Vagina (tissue), 2 donors: Measurements from ENCODE around the gene SEMA5B. TPM values are rescaled to one million over a fixed set of nuclear protein-coding genes. Genes with fewer than 3 reads are reported as not detected.

Experiments
- DNase-seq, 2 donors: peaks; one replicate each; pipeline ENCODE4 v3.0.0-alpha.2; 2017; ENCODE audit errors: extremely low spot score in 2 of 2
- H3K27ac ChIP-seq: fragments of 200-600 bp; sonication (generic); one replicate; pipeline ENCODE4 v1.5.1; 2019
- H3K27me3 ChIP-seq: fragments of 200-600 bp; sonication (generic); one replicate; pipeline ENCODE4 v1.5.1; 2019
- H3K36me3 ChIP-seq, 2 donors: fragments of 200-600 bp; sonication (generic); one replicate each; pipeline ENCODE4 v1.5.1; 2017 to 2019
- H3K4me1 ChIP-seq: fragments of 200-600 bp; sonication (generic); one replicate; pipeline ENCODE4 v1.5.1; 2019
- H3K4me3 ChIP-seq, 2 donors: fragments of 200-600 bp; sonication (generic); 1 replicate in 1 of 2; 2 replicates in 1 of 2; pipeline ENCODE4 v1.5.1; 2016 to 2019
- H3K9me3 ChIP-seq: fragments of 200-600 bp; sonication (generic); one replicate; pipeline ENCODE4 v1.5.1; 2019
- CTCF ChIP-seq, 3 experiments: fragments of 450-650 bp in 2 of 3; fragments of 200-600 bp in 1 of 3; sonication (generic) in 1 of 3; IDR thresholded peaks; one replicate each; pipeline ENCODE4 v1.5.1; 2017 to 2019; ENCODE audit warnings: antibody characterized with exemption in 3 of 3, mild to moderate bottlenecking in 2 of 3, moderate library complexity in 2 of 3
- POLR2A ChIP-seq, 2 donors: fragments of 450-650 bp; IDR thresholded peaks; one replicate each; pipeline ENCODE4 v1.6.1; 2017; ENCODE audit warnings: antibody characterized with exemption in 2 of 2, mild to moderate bottlenecking in 2 of 2, moderate library complexity in 2 of 2
- POLR2AphosphoS5 ChIP-seq, 2 donors: sonication (generic); formaldehyde crosslinking; IDR thresholded peaks; one replicate each; pipeline ENCODE4 v1.9.0; 2017; ENCODE audit warnings: antibody characterized with exemption in 2 of 2, mild to moderate bottlenecking in 2 of 2, low read depth in 1 of 2; ENCODE audit not compliant: insufficient read depth in 1 of 2
- intact Hi-C: fragments of 100-400 bp; cut with DNase I; formaldehyde crosslinking; loops from one replicate; pipeline ENCODE4 v1.15.1; 2023
- total RNA-seq: library from RNA; depleted of rRNA; stranded (reverse); fragments of >200 nt; gene quantifications from one replicate; pipeline ENCODE4 v1.2.3, GENCODE V29; 2016

The SEMA5B gene
- total RNA-seq, 1 donor from 2014 or later = 0.25 TPM

- Histone ChIP-seq H3K27ac (no peak overlapping the region), H3K4me3 (no peak overlapping the region), H3K36me3 (no peaks in the 10 kb centered on the region), H3K9me3 (no peaks in the 10 kb centered on the region), H3K4me1 (no peaks in the 10 kb centered on the region), H3K27me3 (no peaks in the 10 kb centered on the region)
- intact Hi-C loops = no loop called here
- DNase-seq = no peak
- TF ChIP-seq CTCF (IDR thresholded peaks at IDR 0.05) (no peak), POLR2A (IDR thresholded peaks at IDR 0.05) (no peak), POLR2AphosphoS5 (IDR thresholded peaks at IDR 0.05; ENCODE audit: insufficient read depth in 1 of 2, low read depth in 1 of 2) (no peak)
Measured at GRCh38 chr3:122984007-122984406, 43.6 kb downstream of the SEMA5B start.

- Histone ChIP-seq H3K9me3 (no peaks in the 10 kb centered on the region), H3K27me3 (no peaks in the 10 kb centered on the region), H3K4me1 (peaks cover 8% of the 10 kb centered on the region), H3K4me3 (no peak overlapping the region), H3K27ac (no peak overlapping the region), H3K36me3 (no peaks in the 10 kb centered on the region)
- no peak for DNase-seq
- intact Hi-C loops = no loop called here
- TF ChIP-seq POLR2AphosphoS5 (IDR thresholded peaks at IDR 0.05; ENCODE audit: insufficient read depth in 1 of 2, low read depth in 1 of 2) = no peak
- no peak for TF ChIP-seq CTCF (IDR thresholded peaks at IDR 0.05)
- TF ChIP-seq POLR2A (IDR thresholded peaks at IDR 0.05) = no peak
Measured at GRCh38 chr3:122982216-122983185, 45.1 kb downstream of the SEMA5B start.

GRCh38 chr3:122979211-122979610 lies 48.4 kb downstream of the SEMA5B start:
- Histone ChIP-seq H3K4me1 (peaks cover 26% of the 10 kb centered on the region), H3K27ac (no peak overlapping the region), H3K27me3 (no peaks in the 10 kb centered on the region), H3K4me3 (no peak overlapping the region), H3K9me3 (no peaks in the 10 kb centered on the region), H3K36me3 (no peaks in the 10 kb centered on the region)
- intact Hi-C loops = no loop called here
- TF ChIP-seq POLR2A (IDR thresholded peaks at IDR 0.05) = no peak
- TF ChIP-seq CTCF (IDR thresholded peaks at IDR 0.05) = no peak
- no peak for TF ChIP-seq POLR2AphosphoS5 (IDR thresholded peaks at IDR 0.05; ENCODE audit: insufficient read depth in 1 of 2, low read depth in 1 of 2)
- no peak for DNase-seq

GRCh38 chr3:122978569-122978968 lies 49.0 kb downstream of the SEMA5B start:
- H3K27ac ChIP-seq = no peak overlapping the region
- no peaks in the 10 kb centered on the region for H3K36me3 ChIP-seq
- H3K4me3 ChIP-seq = no peak overlapping the region
- intact Hi-C loops = no loop called here
- peaks cover 27% of the 10 kb centered on the region for H3K4me1 ChIP-seq
- TF ChIP-seq POLR2A (IDR thresholded peaks at IDR 0.05) (no peak), CTCF (IDR thresholded peaks at IDR 0.05) (no peak), POLR2AphosphoS5 (IDR thresholded peaks at IDR 0.05; ENCODE audit: insufficient read depth in 1 of 2, low read depth in 1 of 2) (no peak)
- no peaks in the 10 kb centered on the region for H3K27me3 ChIP-seq
- no peaks in the 10 kb centered on the region for H3K9me3 ChIP-seq
- no peak for DNase-seq
